Thymus (tissue), 11 donors: Measurements from ENCODE around the gene IGLON5. TPM values are rescaled to one million over a fixed set of nuclear protein-coding genes. Genes with fewer than 3 reads are reported as not detected.

Experiments
- DNase-seq, 9 donors: peaks; one replicate each; pipeline ENCODE4 v3.0.0-alpha.2; 2013; ENCODE audit warnings: low spot score in 9 of 9, low read depth in 6 of 9, missing footprints in 1 of 9
- H3K27ac ChIP-seq, 2 donors: one replicate each; pipeline ENCODE4 v1.5.1; 2013; ENCODE audit warnings: control low read depth in 1 of 2, low read depth in 1 of 2, low read length in 1 of 2, mild to moderate bottlenecking in 1 of 2, moderate library complexity in 1 of 2
- H3K27me3 ChIP-seq, 2 donors: one replicate each; pipeline ENCODE4 v1.5.1; 2013; ENCODE audit warnings: low read length in 1 of 2; ENCODE audit not compliant: control insufficient read depth in 2 of 2, insufficient read depth in 1 of 2
- H3K36me3 ChIP-seq, 2 donors: one replicate each; pipeline ENCODE4 v1.5.1; 2013; ENCODE audit warnings: low read length in 1 of 2, mild to moderate bottlenecking in 1 of 2, moderate library complexity in 1 of 2; ENCODE audit not compliant: control insufficient read depth in 2 of 2, insufficient read depth in 2 of 2
- H3K4me1 ChIP-seq, 2 donors: one replicate each; pipeline ENCODE4 v1.5.1; 2013; ENCODE audit warnings: low read length in 2 of 2; ENCODE audit not compliant: control insufficient read depth in 2 of 2, insufficient read depth in 2 of 2
- H3K4me3 ChIP-seq, 2 donors: one replicate each; pipeline ENCODE4 v1.5.1; 2013; ENCODE audit warnings: low read length in 2 of 2, control low read depth in 1 of 2, mild to moderate bottlenecking in 1 of 2
- H3K9me3 ChIP-seq, 2 donors: one replicate each; pipeline ENCODE4 v1.5.1; 2013; ENCODE audit warnings: low read length in 1 of 2, mild to moderate bottlenecking in 1 of 2; ENCODE audit not compliant: control insufficient read depth in 2 of 2, insufficient read depth in 1 of 2
- WGBS: extraction: QIAGEN DNeasy Blood & Tissue Kit; methylation state at CpG from one replicate; pipeline ENCODE4 v1.1.7; 2013; 5-methylcytosine and 5-hydroxymethylcytosine counted together
- polyA plus RNA-seq: library from polyadenylated mRNA; stranded (reverse); fragments of 200-250 nt; gene quantifications from one replicate; pipeline ENCODE4 v1.2.3, GENCODE V29; 2013
- total RNA-seq: library from RNA; stranded (reverse); fragments of 120-200 nt; gene quantifications from one replicate; pipeline ENCODE4 v1.2.4, GENCODE V29; 2013
- donor health status: healthy.

Gene IGLON5
- total and polyA plus RNA-seq, 2 donors: 0.25 TPM; not detected in 1

DNA sequence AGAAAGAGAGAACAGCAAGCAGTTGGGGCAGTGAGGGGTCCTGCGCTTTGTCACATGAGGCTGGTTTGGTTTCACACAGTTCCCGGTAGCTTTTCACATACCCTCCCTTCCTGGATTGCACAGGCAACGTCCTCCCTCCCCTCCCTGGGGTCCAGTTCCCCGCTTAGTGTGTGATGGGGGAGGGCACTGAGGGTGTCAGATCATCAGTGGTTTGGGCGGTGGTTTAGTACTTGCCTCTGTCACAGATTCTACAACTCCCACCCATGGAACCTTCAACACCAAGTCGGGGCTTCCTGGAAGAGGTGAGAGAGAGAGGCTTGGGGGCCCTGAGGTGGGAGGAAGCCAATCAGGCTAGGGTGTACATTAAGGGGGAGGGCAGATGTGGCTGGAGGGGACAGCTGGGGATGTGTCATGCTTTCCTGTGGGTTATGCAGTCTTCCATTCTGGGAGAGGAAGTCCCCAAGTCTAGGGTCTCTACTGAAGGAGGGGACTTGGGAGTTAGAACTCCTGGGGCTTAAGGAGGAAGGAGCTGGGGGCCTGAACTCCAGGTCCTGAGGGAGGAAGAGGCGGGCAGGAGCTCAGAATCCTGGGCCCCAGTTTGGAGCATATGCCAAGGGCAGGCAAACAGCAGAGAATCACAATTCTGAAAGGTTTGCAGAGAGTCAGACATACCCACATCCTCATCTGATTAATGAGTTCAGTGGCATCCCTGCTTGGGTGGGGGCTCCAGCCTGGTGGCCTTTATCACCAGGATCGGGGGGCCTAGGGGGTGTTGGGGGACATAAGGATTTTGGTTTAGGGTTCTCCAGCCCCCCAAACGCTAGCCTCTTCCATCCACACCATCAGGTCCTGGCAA is 61.4 kb downstream of the IGLON5 start, which contains the start of gene NKG7:
Gene NKG7 (minus strand): TSS at position 6 of the 856 bp plus-strand sequence. CDS start 119 bp downstream, outside the sequence.
- Histone ChIP-seq H3K36me3 (no peaks in the 10 kb centered on the region), H3K27ac (peak within 1 kb of the TSS; percentile 40 to 71), H3K27me3 (no peaks in the 10 kb centered on the region), H3K4me3 (peak within 1 kb of the TSS in 1 of 2 donors; percentile 4), H3K4me1 (peaks cover 20 to 61% of the 10 kb centered on the region in 2 donors), H3K9me3 (no peaks in the 10 kb centered on the region)
- DNase-seq: peak in 2 of 9 donors; percentile 41 to 73
- WGBS: 17% methylated on average over 9 of the region's 9 CpGs

GRCh38 chr19:51375504-51376221 is 64.2 kb downstream of the IGLON5 start:
- Histone ChIP-seq H3K4me3 (no peak overlapping the region), H3K36me3 (no peaks in the 10 kb centered on the region), H3K27me3 (no peaks in the 10 kb centered on the region), H3K4me1 (peaks cover 16 to 55% of the 10 kb centered on the region in 2 donors), H3K27ac (no peak overlapping the region), H3K9me3 (peaks cover 0 to 4% of the 10 kb centered on the region in 2 donors)
- DNase-seq: peak in 2 of 9 donors; percentile 42 to 66
- WGBS: 37% methylated on average over 11 of the region's 11 CpGs

DNA sequence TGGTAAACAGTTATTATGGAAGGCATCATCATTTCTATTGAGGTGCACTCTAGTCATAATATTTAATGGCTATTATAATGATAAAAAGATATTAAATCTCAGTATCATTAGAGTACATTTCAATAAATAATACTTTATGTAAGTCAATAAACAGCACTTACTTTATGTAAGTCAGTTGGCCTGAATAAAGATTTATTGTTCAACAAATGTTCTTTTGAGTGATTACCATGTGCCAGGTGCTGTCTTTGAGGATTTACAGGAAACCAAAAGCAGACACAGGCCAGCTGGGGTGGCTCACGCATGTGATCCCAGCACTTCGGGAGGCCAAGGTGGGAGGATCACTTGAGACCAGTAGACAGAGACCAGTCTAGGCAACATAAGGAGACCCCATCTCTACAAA is 66.0 kb downstream of the IGLON5 start:
- peaks cover 0 to 10% of the 10 kb centered on the region in 2 donors for H3K9me3 ChIP-seq
- no peaks in the 10 kb centered on the region for H3K27me3 ChIP-seq
- no peak overlapping the region for H3K4me3 ChIP-seq
- no peak for DNase-seq
- H3K27ac ChIP-seq: no peak overlapping the region
- peaks cover 11 to 39% of the 10 kb centered on the region in 2 donors for H3K4me1 ChIP-seq
- no peaks in the 10 kb centered on the region for H3K36me3 ChIP-seq
- WGBS: 39% methylated on average over 2 of the region's 2 CpGs

- H3K36me3 ChIP-seq: no peaks in the 10 kb centered on the region
- H3K9me3 ChIP-seq: peaks cover 0 to 10% of the 10 kb centered on the region in 2 donors
- peaks cover 4 to 23% of the 10 kb centered on the region in 2 donors for H3K4me1 ChIP-seq
- H3K27me3 ChIP-seq: no peaks in the 10 kb centered on the region
- DNase-seq: no peak
- WGBS: 99% methylated on average over 9 of the region's 9 CpGs
- H3K4me3 ChIP-seq: no peak overlapping the region
- no peak overlapping the region for H3K27ac ChIP-seq
Measured at GRCh38 chr19:51380379-51380778, 68.9 kb downstream of the IGLON5 start.

Other genes with a start within 250 kb of the IGLON5 start
- gene KLK13, start 246.6 kb upstream of the IGLON5 start, total RNA-seq: 0.19 TPM
- 0.89 TPM for gene KLK13, start 246.6 kb upstream of the IGLON5 start, polyA plus RNA-seq
- 0.09 TPM for gene KLK14, start 228.8 kb upstream of the IGLON5 start, total RNA-seq
- gene KLK14, start 228.8 kb upstream of the IGLON5 start, polyA plus RNA-seq: 1.2 TPM
- gene CTU1, start 203.2 kb upstream of the IGLON5 start, total RNA-seq: 5.7 TPM
- gene CTU1, start 203.2 kb upstream of the IGLON5 start, polyA plus RNA-seq: 2.9 TPM
- gene SIGLEC9, start 186.7 kb upstream of the IGLON5 start, total RNA-seq: 1.9 TPM
- gene SIGLEC9, start 186.7 kb upstream of the IGLON5 start, polyA plus RNA-seq: 6.8 TPM
- gene SIGLEC7, start 169.3 kb upstream of the IGLON5 start, total RNA-seq: 2.0 TPM
- gene SIGLEC7, start 169.3 kb upstream of the IGLON5 start, polyA plus RNA-seq: 3.6 TPM
- 7.9 TPM for gene CD33, start 86.6 kb upstream of the IGLON5 start, total RNA-seq
- 7.1 TPM for gene CD33, start 86.6 kb upstream of the IGLON5 start, polyA plus RNA-seq
- 0.05 TPM for gene SIGLECL1, start 60.6 kb upstream of the IGLON5 start, total RNA-seq
- 0.09 TPM for gene SIGLECL1, start 60.6 kb upstream of the IGLON5 start, polyA plus RNA-seq
- 0.42 TPM for gene VSIG10L, start 30.5 kb downstream of the IGLON5 start, total RNA-seq
- 5.7 TPM for gene VSIG10L, start 30.5 kb downstream of the IGLON5 start, polyA plus RNA-seq
- 89.2 TPM for gene ETFB, start 54.7 kb downstream of the IGLON5 start, total RNA-seq
- gene ETFB, start 54.7 kb downstream of the IGLON5 start, polyA plus RNA-seq: 121 TPM
- 0.76 TPM for gene CLDND2, start 57.4 kb downstream of the IGLON5 start, total RNA-seq
- gene CLDND2, start 57.4 kb downstream of the IGLON5 start, polyA plus RNA-seq: 2.1 TPM
- 10.5 TPM for gene NKG7, start 61.0 kb downstream of the IGLON5 start, total RNA-seq
- 11.6 TPM for gene NKG7, start 61.0 kb downstream of the IGLON5 start, polyA plus RNA-seq
- not detected for gene LIM2, start 76.3 kb downstream of the IGLON5 start, total RNA-seq
- not detected for gene LIM2, start 76.3 kb downstream of the IGLON5 start, polyA plus RNA-seq
- gene C19orf84, start 78.9 kb downstream of the IGLON5 start, total RNA-seq: 0.05 TPM
- gene C19orf84, start 78.9 kb downstream of the IGLON5 start, polyA plus RNA-seq: 0.11 TPM
- gene SIGLEC10, start 106.0 kb downstream of the IGLON5 start, total RNA-seq: 7.6 TPM
- gene SIGLEC10, start 106.0 kb downstream of the IGLON5 start, polyA plus RNA-seq: 19.0 TPM
- gene SIGLEC8, start 146.8 kb downstream of the IGLON5 start, total RNA-seq: 2.1 TPM
- gene SIGLEC8, start 146.8 kb downstream of the IGLON5 start, polyA plus RNA-seq: 2.1 TPM
- gene CEACAM18, start 166.9 kb downstream of the IGLON5 start, total RNA-seq: not detected
- gene CEACAM18, start 166.9 kb downstream of the IGLON5 start, polyA plus RNA-seq: not detected
- gene SIGLEC12, start 190.2 kb downstream of the IGLON5 start, total RNA-seq: 0.99 TPM
- 1.1 TPM for gene SIGLEC12, start 190.2 kb downstream of the IGLON5 start, polyA plus RNA-seq
- 0.28 TPM for gene SIGLEC6, start 220.0 kb downstream of the IGLON5 start, total RNA-seq
- gene SIGLEC6, start 220.0 kb downstream of the IGLON5 start, polyA plus RNA-seq: 0.27 TPM